NCI-H146 treated with DMSO at 0.1 percent for 48 hours (cell line): Measurements from ENCODE around the gene TTLL11.
"Not testable (repeated sequence)": the region's sequence is repeated elsewhere in the genome, so short reads cannot be mapped to it uniquely, and the experiment has no call there.

Experiments used
- DNase-seq: peaks from one replicate; lab custom pipeline; 2025; ENCODE audit not compliant: unreplicated experiment; lab: John Stamatoyannopoulos, UW

The TTLL11 gene

GRCh38 chr9:121981118-121981883 is 111.8 kb downstream of the TTLL11 start:
- DNase-seq, result no peak

DNA sequence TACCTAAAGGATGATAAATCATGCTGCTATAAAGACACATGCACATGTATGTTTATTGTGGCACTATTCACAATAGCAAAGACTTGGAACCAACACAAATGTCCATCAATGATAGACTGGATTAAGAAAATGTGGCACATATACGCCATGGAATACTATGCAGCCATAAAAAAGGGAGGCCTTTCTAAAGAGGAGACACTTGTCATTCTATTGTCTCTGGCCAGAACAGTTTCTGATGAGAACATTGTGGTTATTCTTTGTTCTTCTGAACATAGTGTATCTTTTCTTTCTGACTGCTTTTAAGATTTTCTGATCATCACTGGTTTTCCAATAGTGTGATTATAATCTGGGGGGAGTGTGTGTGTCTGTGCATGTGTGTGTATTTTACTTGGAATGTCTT is 112.4 kb downstream of the TTLL11 start:
- not testable (repeated sequence) for DNase-seq

GRCh38 chr9:121979736-121980135 is 113.4 kb downstream of the TTLL11 start:
- DNase-seq, result no peak

DNA sequence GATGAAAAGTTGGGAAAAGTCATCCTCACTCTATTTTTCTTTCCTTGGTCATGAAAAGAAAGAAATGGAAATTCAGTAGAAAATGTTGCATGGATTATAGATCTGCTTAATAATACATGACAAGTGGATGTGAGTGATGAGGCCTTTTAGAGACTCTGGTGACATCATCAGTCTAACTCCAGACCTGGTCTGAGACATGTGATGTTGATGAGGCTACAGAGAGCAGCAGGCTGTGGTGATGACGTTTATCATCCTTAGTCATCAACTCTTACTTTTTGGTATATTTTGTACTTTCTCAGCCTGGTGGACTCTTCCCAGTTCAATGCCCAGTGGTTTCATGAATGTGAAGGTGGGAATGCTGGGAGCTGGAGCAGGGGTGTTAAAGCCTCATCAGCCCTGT is 116.4 kb downstream of the TTLL11 start:
- DNase-seq, result no peak

DNA sequence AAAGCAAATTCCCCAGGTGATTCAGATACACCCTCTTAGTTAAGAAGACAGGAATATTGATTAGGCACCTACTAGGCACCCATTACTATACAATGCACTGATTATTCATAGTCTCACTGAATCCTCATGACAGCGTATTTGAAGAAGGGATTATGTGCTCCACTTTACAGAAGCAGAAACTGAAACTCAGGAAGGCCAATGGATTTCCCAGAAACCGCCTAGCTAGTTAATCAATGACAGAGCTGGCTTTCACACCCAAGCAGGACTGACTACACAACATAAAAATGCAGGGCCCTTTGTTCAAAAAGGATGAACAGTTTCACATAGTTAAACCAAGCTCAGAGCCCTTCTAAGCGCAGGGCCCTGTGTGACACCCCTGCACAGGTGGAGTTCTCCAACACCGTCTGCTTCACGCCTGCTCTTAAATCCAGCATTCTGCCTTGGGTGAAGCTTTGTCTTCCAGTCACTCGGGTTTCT is 117.3 kb downstream of the TTLL11 start:
- no peak for DNase-seq

GRCh38 chr9:121974421-121974820 is 118.7 kb downstream of the TTLL11 start:
- no peak for DNase-seq

DNA sequence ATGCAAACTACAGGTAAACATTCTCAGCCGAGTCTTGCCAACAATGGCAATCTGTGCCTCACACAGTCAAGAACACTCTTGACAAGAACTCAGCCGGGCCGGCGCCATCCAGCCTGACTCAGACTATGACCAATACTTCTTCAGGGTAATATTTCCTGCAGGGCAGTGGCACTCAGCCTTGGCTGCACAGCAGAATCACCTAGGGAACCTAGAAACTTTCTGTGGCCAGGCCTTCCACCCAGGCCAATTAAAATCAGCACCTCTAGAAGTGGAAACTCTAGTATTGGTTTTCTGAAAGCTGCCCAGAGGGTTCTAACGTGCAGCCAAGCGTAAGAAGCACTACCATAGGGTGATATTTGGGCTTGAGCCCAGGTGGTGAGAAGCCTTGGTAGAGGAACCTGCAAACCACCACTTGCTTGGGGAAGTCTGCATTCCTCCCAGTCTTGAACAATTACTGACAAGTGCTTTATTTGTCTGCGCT is 120.6 kb downstream of the TTLL11 start:
- no peak for DNase-seq

DNA sequence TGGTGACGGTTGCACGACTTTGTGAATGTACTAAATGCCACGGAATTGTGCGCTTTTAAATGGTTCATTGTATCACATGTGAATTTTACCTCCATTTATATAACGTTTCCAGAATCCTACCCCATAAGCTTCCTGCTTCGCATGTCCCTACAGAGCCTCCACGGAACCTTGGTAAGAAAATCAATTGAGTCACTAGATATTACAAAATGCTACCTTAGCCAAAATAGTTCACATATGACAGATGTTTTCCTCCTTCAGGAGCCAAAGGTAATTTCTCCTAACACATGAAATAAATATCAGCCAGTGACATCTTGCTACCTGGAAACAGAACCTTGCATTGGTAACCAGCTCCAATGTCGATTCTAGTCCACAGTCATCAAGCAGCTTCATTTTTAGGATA is 125.1 kb downstream of the TTLL11 start:
- no peak for DNase-seq

DNA sequence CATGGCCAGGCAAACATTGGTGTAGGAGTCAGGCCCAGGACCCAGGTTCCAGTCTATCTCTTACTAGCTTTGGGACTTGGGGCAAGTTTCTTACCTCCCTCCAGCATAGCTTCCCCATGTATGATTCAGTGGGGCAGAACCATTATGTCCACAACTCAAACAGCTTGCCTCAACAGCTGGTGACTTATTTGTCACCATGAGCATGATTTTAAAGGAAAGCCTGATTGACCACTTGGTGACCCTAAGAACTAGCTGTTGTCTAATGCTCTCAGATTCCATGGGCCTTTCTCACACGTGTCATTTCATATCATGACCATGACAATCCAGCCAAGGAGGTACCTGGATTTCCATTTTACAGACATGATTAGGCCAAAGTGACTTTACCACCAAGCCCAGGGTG is 126.4 kb downstream of the TTLL11 start:
- no peak for DNase-seq

DNA sequence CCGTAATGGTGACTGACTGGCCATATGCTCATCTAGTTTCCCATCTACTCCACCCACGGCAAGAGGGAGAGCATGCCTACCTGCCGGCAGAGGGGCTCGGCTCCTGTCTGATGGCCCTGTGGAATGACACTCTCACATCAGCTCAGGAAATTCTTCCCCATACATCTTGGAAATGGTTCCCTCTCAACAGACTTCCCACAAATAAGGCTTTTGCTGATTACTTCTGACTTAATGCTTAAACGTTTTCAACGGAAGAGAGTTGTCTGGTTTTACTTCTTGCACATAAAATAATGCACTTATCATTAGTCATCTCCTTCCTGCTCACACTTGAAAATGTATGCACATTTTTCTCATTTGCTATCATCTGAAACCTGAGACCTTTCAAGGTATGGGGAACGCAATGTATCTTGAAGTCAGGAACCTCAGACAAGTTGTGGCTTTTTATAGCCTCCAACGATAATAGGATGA is 129.5 kb downstream of the TTLL11 start:
- no peak for DNase-seq

DNA sequence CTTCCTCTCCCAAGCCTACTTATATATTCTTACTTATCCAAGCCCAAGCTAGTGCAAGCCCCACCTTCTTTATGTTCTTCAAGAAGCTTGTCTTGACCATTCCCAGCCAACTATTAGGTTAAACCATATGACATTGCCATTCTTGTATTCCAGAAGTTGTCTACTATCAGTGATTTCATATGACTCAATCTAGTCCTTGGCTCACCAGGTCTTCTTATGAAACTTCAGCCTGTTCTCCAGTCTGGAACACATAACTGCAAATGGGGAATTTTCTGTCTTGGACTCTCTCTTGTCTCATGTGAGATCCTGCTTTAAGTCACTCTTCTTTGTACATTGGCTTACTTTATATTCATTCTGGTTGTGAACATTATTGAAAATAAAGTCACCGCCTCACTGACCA is 130.7 kb downstream of the TTLL11 start:
- DNase-seq, result no peak

DNA sequence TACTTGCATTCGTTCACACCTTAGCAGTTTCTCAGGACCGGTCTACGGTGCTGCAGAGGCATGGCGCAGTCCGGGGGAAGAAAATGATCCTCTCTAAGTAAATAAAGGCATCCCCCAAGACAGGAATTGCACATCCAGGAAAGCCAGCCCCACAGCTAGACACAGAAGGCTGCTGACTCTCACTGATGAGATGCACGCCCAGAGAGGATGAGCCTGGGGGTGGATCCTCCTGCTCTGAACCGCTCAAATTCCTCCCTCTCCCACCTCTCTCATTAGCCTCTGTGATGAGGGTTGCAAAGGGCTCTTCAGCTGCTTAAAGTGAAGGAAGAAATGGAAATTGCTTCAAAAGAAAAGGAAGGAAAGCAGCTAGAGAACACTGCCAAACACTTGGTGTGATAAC is 132.4 kb downstream of the TTLL11 start:
- no peak for DNase-seq

- DNase-seq, result peak; percentile 22
Measured at GRCh38 chr9:121958530-121958929, 134.6 kb downstream of the TTLL11 start.

- peak; percentile 2 for DNase-seq
Measured at GRCh38 chr9:121956808-121957207, 136.3 kb downstream of the TTLL11 start.

- no peak for DNase-seq
Measured at GRCh38 chr9:121955649-121956048, 137.5 kb downstream of the TTLL11 start.

DNA sequence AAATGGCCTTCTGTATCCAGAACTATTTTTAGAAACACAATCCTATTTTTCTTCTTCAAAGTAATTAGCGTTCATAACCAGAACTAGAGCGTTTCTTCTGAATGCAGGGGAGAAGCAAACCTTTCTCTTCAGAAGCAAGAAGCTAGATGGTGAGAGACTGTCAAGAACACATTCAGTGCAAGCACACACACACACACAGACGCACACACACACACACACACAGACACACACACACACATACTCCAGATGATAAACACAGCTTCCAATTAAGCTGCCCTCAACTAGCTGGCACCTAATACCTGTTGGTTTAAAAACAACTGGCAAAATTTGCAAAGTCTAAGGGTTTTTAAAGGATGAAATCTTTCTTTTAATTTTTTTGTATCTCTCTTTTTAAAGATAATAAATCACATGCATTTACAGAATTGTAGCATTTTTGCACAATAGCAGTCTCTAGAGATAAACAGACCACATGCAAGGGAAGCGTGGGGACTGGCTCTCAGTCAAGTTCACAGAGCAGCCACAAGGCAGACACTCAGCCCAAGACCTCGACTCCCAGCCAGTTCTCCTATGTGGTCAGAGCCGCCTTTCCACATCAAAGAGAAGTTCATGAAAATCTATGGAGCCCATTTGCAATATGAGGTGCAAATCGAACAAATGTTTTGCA is 138.5 kb downstream of the TTLL11 start:
- no peak for DNase-seq

DNA sequence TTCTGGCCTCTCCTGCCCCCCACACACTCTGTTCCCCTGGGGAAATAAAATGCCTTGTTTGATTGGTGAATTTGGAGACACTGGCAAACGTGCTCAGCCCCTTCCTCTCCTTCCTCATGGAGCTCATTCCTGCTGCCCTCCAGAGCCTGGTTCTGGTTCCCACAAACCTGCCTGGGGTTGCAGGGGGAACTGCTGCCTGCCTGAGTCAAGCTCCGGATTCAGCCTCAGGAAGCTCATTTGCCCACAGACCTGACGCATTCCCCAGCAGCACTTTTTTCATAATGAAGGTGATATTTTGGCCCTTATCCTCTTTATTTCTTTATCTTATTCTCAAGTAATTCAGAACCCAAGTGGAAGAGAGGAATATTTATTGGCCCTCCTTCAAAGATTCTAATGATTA is 140.5 kb downstream of the TTLL11 start:
- no peak for DNase-seq

GRCh38 chr9:121950866-121951265 is 142.2 kb downstream of the TTLL11 start:
- DNase-seq, result no peak

DNA sequence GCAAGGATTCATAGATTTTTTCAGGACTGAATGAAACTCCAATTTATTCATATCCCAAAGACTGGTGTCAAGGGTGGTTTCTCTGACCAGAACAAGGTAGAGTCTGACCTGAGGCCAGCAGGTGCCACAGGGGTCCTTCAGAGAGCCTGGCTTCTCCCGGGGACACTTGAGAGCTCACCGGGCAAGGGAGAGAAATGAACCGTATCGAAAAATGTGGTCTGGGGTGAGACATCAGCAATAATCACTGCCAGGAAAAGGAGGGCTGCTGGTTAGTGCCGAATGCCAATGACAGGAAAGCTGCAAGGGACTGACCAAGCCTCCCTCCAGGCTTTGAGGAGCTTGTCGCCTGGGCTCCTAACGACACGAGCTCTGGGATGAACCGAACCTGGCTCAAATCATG is 142.7 kb downstream of the TTLL11 start:
- no peak for DNase-seq

GRCh38 chr9:121949766-121950165 is 143.3 kb downstream of the TTLL11 start:
- DNase-seq, result no peak

DNA sequence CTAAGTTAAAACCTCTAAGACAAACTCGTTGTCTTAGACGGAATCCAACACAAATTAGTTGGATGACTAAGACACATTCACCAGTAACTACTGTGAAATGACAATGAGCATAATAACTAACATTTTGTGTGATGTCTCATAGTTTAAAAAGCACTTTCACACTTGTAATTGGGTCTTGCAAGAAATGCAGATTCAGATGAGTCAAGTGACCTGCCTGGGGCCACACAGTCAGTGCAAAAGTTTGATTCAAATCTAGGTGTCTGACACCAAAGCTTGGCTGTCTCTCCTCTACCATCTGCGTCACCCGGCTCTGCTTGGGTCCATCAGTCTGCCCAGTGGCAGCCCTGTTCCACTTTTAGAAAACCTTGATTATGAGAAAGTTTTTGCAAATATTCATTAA is 143.7 kb downstream of the TTLL11 start:
- DNase-seq, result no peak

- peak; percentile 24 for DNase-seq
Measured at GRCh38 chr9:121947775-121948174, 145.3 kb downstream of the TTLL11 start.
